Body of pancreas (tissue), 4 donors: ENCODE data around the gene UBAP2L.

Source experiments
- CTCF ChIP-seq, 7 experiments: fragments of 450-650 bp in 4 of 7; fragments of 200-600 bp in 3 of 7; sonication (generic) in 3 of 7; IDR thresholded peaks; one replicate each; pipeline ENCODE4 v1.5.1; 2016 to 2019; ENCODE audit warnings: antibody characterized with exemption in 7 of 7
- POLR2A ChIP-seq, 3 donors: fragments of 450-650 bp; IDR thresholded peaks; one replicate each; pipeline ENCODE4 v1.6.1; 2016; ENCODE audit warnings: antibody characterized with exemption in 3 of 3, mild to moderate bottlenecking in 2 of 3

GRCh38 chr1:154171880-154172279 lies 48.9 kb upstream of the UBAP2L start:
- TF ChIP-seq CTCF (IDR thresholded peaks at IDR 0.05), result no peak
- TF ChIP-seq POLR2A (IDR thresholded peaks at IDR 0.05), result no peak
